GM21723 (cell line): Measurements from ENCODE around the gene MGP.
A peak's percentile ranks its signal among the peaks of the same experiment; 100 is the strongest.

ENCODE experiments used
- ATAC-seq: cut with Tn5 transposase; IDR thresholded peaks from one replicate; pipeline ENCODE4 v1.9.1; 2021; ENCODE audit warnings: mild to moderate bottlenecking, moderate library complexity; ENCODE audit not compliant: unreplicated experiment

MGP gene

GRCh38 chr12:14903386-14904098 is 17.9 kb upstream of the MGP start:
- no peak for ATAC-seq

- ATAC-seq = no peak
Measured at GRCh38 chr12:14902465-14902864, 16.8 kb upstream of the MGP start.

- no peak for ATAC-seq
Measured at GRCh38 chr12:14901228-14901562, 15.5 kb upstream of the MGP start.

- ATAC-seq = no peak
Measured at GRCh38 chr12:14900521-14901227, 15.0 kb upstream of the MGP start.

GRCh38 chr12:14896521-14897169 is 11.0 kb upstream of the MGP start:
- no peak for ATAC-seq

- no peak for ATAC-seq
Measured at GRCh38 chr12:14893506-14894250, 8.0 kb upstream of the MGP start.

- ATAC-seq = no peak
Measured at GRCh38 chr12:14892726-14893505, 7.3 kb upstream of the MGP start.

- no peak for ATAC-seq
Measured at GRCh38 chr12:14890701-14891100, 5.0 kb upstream of the MGP start.

GRCh38 chr12:14886271-14886670 is 617 bp upstream of the MGP start:
- no peak for ATAC-seq

- ATAC-seq = peak; percentile 97
Measured at GRCh38 chr12:14884458-14884878, 1.2 kb downstream of the MGP start.

GRCh38 chr12:14883686-14884085 is 2.0 kb downstream of the MGP start:
- ATAC-seq = no peak

GRCh38 chr12:14880890-14881453 is 4.7 kb downstream of the MGP start:
- ATAC-seq = no peak

- ATAC-seq = no peak
Measured at GRCh38 chr12:14879222-14879933, 6.3 kb downstream of the MGP start.

DNA sequence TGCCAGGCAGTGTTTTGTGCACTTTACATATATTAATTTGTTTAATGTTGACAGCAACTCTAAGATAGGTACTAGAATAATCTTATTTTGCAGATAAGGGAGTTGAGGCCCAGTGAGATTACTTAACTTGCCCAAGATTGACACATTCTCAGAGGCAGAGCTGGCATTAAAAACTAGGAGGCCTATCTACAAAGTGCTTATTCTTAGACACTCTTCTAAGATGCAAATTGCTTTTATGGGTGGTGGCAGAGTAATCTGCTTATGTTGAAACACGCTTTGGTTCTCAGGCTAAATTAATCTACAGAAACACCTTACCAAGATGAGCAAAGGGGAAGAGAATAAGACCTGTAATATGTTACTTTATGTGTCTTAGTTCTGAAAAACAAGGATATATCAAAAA is 7.2 kb downstream of the MGP start:
- no peak for ATAC-seq

DNA sequence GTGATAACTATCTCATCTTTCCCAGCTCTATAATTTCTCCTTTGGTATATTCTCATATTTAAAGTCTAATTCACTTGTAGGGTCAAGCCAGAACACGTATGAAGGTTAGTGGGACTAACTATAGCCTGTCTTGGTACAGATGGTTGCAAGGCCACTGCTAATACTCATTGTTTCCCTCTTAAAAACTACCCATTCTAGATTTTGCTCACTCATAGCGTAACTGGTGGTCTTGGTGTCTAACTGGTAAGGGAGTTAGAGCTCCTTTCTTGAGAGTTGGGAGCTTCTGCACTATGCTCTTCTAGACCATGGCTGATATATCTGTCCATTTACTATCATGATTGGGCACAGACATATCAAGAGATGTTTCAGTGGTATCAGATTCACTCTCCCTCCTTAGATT is 8.8 kb downstream of the MGP start:
- ATAC-seq = no peak

DNA sequence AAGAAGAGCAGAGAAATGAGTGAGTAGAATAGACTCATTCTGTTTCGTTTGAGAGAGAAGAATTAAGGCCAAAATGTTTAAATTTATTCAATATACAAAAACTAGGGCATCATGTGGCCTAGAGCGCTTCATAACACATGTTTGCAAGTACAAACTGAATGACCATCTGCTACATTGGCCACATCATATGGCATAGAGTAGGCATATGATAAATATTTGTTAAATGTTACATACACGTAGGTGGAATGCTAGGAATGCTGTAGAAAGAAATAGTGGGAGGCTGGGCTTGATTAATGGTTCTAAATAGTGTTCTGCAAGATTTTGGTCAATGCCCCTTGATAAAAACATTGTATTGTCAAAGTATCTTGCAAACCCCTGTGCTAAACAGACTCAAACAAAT is 10.8 kb downstream of the MGP start:
- ATAC-seq = no peak

GRCh38 chr12:14873440-14874185 is 12.0 kb downstream of the MGP start:
- no peak for ATAC-seq

GRCh38 chr12:14871886-14872285 is 13.8 kb downstream of the MGP start:
- ATAC-seq = no peak

DNA sequence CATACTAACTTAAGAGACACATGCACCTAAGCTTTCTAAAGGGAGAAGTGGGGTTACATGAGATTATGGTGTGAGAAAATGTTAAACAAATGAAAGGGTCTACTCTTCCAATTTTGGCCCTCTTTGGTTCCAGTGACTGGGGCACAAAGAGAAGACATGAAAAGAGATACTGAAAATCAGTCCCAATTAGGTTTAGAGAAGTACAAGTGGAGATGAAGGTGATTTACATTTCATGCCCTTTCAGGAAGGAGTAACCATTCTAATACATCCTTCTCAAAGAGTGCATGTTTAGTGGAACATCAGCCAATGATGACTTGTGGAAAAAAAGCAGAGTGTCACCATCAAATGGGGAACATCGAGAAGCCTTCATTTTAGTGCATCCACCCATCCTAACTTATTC is 14.4 kb downstream of the MGP start:
- ATAC-seq = no peak
